ENCODE results near the gene IRAK4. TPM values are rescaled to one million over a fixed set of nuclear protein-coding genes. Genes with fewer than 3 reads are reported as not detected.
"Not testable (repeated sequence)": the region's sequence is repeated elsewhere in the genome, so short reads cannot be mapped to it uniquely, and the experiment has no call there.

IRAK4 gene
- total RNA-seq: 14.4 TPM

DNA sequence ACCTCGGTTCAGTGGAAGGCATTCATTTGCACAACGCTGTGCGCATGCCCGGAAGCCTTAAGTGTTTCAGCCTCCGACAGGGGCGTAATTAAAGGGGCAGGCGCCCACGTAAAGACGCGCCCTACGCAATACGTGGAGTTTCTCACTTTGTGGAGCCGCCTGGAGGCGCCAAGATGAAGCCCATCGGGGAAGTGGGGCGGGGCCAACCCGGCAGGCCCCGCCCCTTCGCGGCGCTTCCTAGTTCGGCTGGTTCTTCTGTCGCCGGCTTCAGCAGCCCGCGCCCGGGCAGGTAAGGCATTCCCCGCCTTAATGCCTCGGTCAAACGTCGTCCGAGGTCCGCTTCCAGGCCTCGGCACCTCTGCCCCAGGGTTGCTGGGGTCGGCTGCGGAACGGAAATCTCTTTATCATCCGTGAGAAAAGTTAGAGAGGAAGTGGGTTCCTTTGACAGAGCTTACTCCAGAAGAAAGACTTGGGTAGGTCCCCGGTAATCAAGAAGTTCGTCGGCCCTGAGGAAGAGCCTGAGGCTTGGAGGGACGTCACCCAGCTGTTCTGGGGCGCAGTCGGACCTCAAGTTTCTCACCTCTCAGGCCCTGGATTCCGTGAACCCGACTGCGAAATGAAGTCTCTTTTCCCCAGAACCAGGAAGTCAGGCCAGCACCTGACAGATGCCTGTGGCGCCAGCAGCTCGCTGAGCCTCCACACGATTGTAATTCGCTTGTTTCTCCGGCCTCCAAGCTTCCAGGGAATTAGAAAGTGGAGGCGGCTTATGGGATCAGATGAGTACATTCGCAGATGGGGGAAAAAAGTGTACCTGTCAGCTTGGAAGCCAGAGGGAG, at the start of gene IRAK4, which contains the start of gene PUS7L:
IRAK4 (plus strand) TSS at position 224 of the 836 bp plus-strand sequence. CDS start 9,161 bp downstream, outside the sequence.
PUS7L (minus strand) TSS at position 63 of the 836 bp plus-strand sequence. CDS start 3,545 bp downstream, outside the sequence.
- DNase-seq: peak; percentile 97

DNA sequence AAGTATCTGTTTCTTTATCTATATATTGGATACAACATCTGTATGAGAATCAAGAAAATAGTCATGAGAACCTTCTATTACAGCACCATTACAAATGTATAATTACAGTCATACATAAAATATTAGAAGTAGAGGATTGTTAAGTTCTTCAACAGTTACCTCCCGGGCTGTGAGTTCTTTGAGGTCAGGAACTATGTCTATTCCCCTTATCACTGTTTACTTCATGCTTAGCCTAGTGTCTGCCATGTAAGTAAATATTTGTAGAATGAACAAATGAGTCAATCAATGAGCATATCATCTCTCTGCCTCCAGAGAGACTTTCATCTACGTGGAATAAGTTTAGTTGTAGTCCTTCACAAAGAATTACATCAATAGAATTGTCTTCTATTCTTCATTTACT, 47.4 kb upstream of the IRAK4 start:
- DNase-seq: no peak

DNA sequence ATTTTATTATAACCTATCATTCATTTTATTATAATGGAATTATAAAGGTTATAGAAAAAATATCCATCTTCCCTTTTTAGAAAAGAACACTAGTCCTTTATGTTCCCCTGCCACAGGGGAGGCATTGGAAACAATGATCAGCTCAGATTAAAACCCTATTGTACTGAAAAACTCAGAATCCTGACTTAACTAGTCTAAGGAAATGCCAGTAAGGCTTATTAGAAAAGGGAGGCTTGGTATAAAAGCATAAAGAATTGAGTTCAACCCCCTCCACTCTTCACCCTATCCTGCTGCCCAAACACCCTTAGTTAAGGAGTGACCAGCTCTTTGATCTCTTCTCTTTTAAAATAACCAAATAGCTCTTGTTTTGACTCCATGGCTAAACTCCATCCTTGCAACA, 36.1 kb upstream of the IRAK4 start:
- no peak for DNase-seq

DNA sequence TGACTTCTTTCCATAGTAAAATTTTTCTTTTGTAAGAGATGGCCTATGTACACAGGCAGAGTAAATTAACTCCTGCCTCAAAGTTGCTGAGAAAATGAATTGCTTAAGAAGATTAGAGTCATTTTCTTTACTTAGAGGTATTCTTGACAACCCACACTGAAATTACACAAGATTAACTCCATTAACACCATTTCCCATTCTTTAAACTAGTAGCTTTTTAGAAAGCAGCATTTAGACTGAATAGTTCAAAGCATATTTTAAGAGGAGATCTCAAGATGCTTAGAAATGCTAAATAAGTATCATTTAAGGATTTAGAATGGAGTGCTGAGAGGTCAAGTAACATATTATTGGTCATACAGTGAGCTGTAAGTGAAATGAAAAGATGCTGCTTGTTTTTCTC, 35.6 kb upstream of the IRAK4 start:
- DNase-seq: no peak

DNA sequence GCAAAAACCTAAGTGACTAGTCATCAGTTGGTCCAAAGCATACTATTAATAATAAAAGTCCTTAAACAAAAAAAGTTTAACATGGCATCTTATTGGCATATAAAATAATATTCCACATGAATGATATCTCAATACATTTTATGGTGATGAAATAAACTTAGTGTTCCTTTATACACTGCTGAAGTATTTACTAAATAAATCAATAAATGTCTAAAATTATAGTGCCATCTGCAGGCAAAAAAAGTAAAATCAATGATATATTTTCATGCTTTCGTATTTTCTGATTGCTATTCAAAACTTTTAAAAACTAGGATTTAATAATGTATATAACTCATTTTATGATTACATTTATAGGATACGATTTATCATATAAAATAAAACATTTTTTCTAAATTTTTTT, 30.6 kb upstream of the IRAK4 start:
- DNase-seq: no peak

DNA sequence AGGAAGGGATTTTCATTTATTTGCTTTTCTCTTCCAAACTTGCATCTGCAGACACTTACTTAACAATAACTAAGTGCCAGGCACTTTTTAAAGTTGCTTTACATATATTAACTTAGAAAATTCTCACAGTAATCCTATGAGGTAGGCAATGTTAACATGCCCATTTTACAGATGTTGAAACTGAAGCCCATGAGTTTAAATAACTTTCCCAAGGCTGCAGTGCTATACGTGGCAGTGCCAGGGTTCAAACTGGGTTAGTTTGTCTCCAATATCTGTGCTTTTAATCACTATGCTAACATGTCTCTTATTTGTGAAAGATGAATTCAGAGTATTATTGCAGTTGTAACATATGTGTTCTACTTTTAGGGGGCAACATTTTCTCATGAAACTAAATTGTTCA, 30.1 kb upstream of the IRAK4 start:
- DNase-seq: no peak

DNA sequence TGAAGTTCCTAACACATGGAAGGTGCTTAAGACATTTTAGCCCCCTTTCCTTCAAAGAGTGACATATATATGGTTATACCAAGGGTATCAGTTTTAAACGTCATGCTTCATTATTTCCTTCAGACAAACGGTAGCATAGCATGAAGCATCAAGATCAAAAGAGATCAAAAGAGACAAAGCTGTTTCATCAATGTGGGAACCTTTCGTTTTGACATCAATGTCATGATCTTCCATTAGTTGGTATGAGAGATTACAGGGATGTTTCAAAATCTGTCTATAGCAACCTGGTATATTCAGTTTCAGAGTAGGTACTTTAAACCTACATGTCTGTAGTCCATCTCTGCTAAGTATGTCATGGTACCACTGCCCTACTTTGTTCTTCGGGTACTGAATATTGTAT, 28.5 kb upstream of the IRAK4 start:
- no peak for DNase-seq

DNA sequence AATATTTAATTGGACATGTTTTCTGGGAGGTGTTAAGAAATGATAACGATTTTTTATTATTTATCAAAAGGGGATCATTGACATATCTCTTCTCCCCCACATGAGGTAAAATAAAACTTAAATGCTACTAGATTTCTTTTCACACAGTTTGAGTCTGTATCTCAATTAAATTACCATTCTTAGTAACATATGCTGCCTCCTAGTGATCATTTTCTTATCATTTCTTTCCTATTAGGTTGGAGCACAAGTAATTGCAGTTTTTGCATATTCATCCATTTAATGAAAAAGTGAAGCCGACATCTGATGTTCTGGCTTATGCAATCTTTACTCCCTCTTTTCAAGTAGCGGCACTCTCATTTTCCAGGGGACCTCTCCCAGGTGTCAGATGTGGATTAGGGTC, 25.1 kb upstream of the IRAK4 start:
- no peak for DNase-seq

DNA sequence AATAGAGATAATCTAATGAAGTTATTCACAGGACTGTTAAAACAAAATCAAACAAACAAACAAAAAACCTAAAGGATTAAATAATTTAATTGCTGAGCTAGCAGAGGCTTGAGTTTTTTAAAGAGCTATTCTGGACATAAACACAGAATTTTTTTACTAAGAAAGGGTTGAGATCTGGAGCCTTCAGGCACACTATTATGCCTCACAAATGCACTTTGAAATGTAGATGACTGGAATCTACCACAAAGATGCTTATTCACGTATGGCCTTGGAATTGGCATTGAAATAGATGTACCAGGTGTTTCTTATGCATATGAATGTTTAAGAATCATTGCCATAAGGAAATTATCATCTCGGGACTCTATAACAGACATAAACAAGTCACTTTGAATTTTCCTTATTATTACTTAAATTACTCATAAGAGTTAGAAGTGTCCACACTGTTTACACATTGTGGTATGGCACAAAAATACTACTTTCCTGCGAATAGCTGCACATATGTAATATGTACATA, 21.8 kb upstream of the IRAK4 start:
- no peak for DNase-seq

DNA sequence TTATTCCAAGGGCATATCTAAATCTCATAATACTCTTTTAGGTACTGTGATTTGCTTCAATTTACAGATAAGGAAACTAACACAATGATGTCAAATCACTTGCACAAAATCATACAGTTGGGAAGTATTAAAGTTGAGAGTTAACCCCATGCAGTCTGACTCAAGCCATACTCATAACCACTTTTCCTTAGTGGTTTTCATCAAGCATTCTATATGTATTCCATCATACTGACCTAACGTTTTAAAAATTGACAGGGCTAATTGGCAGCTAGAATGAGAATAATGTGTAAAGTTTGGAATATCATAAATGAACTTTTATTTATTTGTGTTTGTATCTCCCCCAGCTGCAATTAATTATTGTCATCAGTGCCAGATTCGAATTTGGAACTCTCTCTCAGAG, 21.1 kb upstream of the IRAK4 start:
- no peak for DNase-seq

DNA sequence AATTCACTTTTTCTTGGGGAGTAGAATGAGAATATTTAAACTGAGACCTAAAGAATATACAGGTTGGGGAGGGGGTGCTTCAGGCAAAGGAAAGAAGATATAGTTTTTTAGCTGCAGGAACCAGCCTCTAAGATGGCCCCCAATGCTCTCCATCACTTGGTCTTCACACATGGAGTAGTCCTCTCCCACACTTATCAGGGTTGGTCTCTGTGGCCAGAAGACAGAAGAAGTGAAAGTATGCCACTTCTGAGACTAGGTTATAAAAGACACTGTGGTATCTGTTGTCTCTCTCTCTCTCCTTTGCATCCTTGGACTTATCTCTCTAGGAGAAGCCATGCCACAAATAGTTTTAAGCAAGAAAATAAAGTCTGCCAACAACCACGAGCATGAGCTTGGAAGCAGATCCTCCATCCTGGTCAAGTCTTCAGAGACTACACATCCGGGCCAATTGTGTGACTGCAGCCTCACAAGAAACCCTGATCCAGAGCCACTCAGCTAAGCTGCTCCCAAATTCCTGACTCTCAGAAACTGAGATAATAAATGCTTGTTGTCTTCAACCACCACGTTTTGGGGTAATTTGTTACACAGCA, 18.1 kb upstream of the IRAK4 start:
- DNase-seq: no peak

DNA sequence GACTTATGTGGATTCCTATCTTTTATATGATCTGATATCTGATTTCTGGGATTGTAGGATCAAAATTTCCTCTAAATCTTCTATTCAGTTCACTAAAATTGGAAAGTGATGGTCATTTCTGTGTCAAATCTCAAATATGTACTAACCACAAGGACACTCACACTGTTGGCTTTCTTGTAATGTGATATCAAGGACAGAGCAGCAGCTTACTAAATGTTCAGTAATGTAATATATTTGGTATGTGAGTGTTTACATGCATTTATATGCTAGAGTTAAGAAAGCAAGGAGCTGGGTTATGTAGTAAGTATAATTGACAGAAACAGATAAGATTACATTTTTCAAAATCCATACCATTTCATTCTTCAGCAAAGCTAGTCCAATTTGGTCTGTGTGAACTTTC, 16.6 kb upstream of the IRAK4 start:
- no peak for DNase-seq

DNA sequence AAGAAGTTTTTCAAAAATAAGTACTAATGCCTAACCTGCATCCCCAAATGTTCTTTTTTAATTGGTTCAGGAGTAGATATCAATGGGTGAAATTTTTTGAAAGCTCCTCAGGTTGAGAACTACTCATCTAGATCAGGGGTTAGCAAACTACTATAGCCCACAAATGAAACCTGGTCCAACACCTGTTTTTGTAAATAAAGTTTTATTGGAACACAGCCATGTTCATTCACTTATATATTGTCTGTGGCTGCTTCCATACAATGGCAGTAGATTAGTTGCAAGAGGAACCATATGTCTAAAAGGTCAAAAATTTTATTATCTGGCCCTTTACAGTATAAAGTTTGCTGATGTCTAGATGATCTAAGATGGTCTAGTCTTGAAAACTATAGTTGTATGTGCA, 13.9 kb upstream of the IRAK4 start:
- no peak for DNase-seq

DNA sequence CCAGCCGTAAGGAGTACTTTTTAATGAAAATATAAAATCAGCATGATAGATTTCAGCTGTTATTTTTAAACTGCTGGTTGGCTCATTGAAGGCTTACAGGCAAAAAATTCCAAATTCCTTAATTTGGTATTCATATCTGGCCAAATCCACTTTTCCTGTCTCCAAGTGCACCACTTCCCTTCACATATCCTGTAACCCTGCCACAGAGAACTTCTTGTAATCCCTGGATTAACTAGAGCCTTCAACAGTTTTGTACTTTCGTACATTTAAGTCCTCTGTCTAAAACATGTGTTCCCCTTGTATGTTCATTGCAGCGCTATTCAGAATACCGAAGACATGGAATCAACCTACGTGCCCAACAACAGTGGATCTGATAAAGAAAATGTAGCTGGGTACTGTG, 9.7 kb upstream of the IRAK4 start:
- DNase-seq: no peak

DNA sequence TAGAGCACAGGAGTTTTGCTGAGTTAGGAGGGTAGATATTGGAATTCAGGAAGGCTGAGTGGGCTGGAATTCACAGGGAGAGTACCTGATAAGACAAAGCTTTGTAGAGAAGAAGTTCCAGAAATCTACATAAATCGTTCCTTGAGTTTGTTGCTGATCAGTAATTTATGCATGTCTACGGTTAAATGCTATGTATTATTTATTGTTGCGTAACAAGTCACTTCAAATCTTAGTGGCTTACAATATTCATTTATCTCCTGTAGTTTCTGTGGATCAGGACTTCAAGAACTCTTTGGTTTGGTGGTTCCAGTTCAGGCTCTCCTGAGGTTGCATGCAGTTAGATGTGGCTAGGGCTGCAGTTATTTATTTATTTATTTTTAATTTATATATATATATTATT, 7.9 kb upstream of the IRAK4 start:
- no peak for DNase-seq

DNA sequence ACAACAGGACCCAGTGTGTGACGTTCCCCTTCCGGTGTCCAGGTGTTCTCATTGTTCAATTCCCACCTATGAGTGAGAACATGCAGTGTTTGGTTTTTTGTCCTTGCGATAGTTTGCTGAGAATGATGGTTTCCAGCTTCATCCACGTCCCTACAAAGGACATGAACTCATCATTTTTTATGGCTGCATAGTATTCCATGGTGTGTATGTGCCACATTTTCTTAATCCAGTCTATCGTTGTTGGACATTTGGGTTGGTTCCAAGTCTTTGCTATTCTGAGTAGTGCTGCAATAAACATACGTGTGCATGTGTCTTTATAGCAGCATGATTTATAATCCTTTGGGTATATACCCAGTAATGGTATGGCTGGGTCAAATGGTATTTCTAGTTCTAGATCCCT, 7.4 kb upstream of the IRAK4 start:
- not testable (repeated sequence) for DNase-seq

DNA sequence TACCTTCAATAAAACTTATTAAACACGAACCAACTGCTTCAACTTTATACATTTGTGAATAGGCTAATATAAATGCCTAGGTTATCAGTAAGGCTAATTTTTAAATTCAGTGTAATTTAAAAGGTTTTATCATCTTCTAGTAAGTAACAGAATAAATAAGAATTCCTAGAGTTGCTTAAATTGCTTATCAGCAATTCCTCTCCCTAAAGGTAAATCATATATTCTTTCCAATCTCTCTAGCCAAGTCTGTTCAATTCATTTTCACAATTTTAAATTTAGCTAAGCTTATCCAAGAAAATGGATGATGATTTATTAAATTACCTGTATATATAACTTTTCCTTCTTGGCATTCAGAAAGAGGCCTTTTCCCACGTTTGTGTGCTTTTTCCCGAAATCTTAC, 4.7 kb upstream of the IRAK4 start:
- no peak for DNase-seq

DNA sequence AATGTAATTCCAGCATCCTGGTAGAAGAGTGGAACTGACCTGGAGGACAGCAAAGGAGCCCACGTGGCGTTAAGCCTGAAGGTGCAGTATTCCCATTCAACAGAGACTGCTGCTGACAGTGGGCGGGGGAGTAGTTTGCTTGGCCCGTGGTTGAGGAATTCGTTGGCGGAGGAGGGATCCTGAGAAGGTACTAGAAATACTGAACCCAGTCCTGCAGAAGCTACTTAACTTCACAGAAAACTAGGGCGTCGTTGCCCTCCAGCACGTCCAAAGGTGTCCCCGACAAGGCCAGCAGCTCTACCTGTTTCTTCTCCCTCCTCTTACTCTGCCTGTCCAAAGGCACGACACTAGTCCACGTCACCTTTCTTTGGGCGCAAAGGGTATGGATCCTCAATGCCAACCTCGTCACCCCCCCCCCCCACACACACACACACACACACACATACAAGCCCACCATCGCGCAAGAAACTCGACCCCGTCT, 464 bp upstream of the IRAK4 start:
- peak; percentile 42 for DNase-seq

DNA sequence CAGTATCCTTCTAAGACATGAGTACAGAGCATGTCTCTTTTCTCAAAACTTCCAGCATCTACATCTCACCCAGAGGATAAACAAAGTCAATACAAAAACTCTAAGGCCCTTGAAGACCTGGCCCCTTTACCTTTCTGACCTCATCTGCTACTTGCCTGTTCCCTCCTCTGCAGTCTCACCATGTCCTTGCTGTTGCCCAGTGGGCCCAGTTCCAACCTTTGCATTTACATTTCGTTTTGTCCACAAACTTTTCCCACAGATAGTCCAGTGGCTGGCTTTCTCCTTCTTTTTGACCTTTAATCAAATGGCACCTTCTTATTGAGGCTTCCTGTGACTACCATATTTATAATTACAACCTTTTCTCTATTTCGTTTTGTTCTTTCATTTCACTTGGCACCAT, 1.6 kb downstream of the IRAK4 start:
- DNase-seq: no peak

DNA sequence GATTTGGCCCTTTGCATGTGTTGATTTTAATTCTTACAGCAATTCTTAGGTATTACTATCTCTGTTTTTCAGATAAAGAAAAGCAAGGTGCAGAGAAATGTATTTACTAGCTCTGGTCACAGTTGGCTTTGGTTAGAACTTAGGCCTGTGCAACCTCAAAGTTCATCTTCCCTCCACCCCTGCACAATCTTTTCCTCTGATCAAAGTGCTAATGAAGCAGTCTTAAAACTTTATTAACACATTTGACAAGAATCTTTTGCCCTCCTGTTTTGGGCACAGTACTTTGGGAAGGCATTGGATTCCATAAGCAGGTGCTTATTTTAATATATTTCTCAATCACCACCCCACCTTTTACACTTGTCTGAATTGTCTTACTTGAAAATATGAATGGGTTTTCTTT, 2.7 kb downstream of the IRAK4 start:
- DNase-seq: no peak

DNA sequence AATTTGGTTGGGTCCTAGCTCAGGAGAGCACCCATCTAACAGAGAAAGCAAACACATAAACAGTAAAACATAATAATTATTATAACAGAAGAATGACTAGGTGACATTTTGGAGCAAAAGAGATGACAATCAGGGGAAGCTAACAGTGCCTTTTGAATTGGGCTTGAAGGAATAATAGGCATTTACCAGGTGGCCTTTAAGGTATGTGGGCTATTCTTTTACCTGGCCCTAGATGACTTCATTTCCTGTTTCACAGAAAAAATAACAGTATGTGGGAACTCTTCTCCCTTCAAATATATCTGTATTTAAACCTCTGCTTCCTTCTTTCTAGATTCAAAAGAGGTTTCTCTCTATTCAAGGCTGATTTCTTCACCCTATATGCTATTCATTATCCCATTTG, 3.8 kb downstream of the IRAK4 start:
- DNase-seq: no peak

DNA sequence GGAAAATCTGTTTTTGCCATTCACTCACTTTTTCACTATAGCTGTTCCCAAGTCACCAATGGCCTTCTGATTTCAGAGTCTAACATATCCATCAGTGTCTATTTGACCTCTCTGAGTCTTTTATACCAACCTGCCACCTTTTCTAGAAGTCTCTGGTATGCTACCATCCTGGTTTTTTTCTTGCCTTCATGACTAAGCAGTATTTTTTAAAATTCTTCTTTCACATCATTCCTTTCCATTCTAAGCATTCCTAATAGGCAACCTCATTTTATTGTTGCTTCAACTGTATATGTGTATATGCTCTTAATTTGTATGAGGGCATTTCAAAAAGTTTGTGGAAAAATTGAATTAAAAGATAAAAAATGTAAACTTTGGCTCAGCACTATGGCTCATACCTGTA, 5.0 kb downstream of the IRAK4 start:
- DNase-seq: no peak

DNA sequence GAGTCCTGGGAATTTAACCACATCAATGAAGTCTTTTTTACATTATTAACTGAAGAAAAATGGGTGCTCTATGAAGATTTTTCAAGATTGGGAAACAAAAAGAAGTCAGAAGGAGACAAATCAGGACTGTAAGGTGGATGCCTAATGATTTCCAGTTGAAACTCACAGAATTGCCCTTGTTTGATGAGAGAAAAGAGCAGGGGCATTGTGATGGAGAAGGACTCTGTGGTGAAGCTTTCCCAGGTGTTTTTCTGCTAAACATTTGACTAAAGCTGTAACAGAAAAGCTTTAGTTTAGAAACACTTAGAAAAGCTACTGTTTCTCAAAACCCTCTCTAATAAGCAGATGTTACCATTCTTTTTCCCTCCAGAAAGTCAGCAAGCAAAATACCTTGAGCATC, 5.8 kb downstream of the IRAK4 start:
- DNase-seq: no peak

DNA sequence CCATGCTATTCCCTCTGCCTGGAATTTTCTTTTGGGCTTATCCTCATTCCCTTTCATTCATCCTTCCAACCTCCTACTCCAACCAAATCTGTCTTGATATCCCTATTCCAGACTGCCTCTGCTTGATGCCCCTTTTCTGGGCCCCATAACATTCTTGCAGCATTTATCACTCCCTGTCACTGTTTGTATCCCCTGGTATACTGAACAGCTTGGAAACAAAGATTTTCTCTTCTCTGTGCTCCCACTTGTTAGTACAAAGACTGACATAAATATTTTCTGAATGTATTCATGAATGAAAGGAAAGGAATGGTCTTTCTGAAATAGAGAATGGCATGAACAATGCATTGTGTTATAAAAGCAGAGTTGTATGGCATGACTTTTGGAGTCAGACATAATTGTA, 7.5 kb downstream of the IRAK4 start:
- no peak for DNase-seq

Data from skin of body (tissue), 2 donors.